AG04449 (cell line): ENCODE results near the gene PROSER3.

ENCODE experiments used
- CTCF ChIA-PET: fragments of 350-600 bp; formaldehyde crosslinking; extraction: SDS; loops from one replicate; lab custom pipeline; 2021; ENCODE audit warnings: antibody characterized with exemption; lab: Yijun Ruan, JAX
- POLR2A ChIA-PET: fragments of 400-600, 350-600 bp; formaldehyde crosslinking; extraction: SDS; loops from one replicate; lab custom pipeline; 2020; ENCODE audit warnings: antibody characterized with exemption, inconsistent platforms; lab: Yijun Ruan, JAX
- DNase-seq: peaks from one replicate; pipeline ENCODE4 v3.0.0-alpha.2; 2010; ENCODE audit warnings: low read depth, low spot score
- H3K4me3 ChIP-seq: 2 replicates; pipeline ENCODE4 v1.5.1; 2011; ENCODE audit warnings: low read depth, mild to moderate bottlenecking, control low read depth, low read length
- TF ChIP-seq, protein P1 (sequence below): IDR thresholded peaks from one replicate; pipeline ENCODE4 v1.5.1; 2011; ENCODE audit warnings: mild to moderate bottlenecking, moderate library complexity, low read length, control low read depth, inconsistent platforms; ENCODE audit not compliant: insufficient read depth; ENCODE audit errors: missing control alignments

PROSER3 gene

GRCh38 chr19:35801828-35802227 lies 43.9 kb downstream of the PROSER3 start:
- CTCF ChIA-PET, result no interaction called here
- TF ChIP-seq, protein P1, sequence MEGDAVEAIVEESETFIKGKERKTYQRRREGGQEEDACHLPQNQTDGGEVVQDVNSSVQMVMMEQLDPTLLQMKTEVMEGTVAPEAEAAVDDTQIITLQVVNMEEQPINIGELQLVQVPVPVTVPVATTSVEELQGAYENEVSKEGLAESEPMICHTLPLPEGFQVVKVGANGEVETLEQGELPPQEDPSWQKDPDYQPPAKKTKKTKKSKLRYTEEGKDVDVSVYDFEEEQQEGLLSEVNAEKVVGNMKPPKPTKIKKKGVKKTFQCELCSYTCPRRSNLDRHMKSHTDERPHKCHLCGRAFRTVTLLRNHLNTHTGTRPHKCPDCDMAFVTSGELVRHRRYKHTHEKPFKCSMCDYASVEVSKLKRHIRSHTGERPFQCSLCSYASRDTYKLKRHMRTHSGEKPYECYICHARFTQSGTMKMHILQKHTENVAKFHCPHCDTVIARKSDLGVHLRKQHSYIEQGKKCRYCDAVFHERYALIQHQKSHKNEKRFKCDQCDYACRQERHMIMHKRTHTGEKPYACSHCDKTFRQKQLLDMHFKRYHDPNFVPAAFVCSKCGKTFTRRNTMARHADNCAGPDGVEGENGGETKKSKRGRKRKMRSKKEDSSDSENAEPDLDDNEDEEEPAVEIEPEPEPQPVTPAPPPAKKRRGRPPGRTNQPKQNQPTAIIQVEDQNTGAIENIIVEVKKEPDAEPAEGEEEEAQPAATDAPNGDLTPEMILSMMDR, result no peak
- no peak overlapping the region for H3K4me3 ChIP-seq
- no peak for DNase-seq
- POLR2A ChIA-PET, result no interaction called here

- H3K4me3 ChIP-seq, result no peak overlapping the region
- no peak for DNase-seq
- TF ChIP-seq, protein P1, result no peak
- CTCF ChIA-PET, result no interaction called here
- POLR2A ChIA-PET, result no interaction called here
Measured at GRCh38 chr19:35805526-35806102, 47.6 kb downstream of the PROSER3 start.

- POLR2A ChIA-PET, result no interaction called here
- no peak overlapping the region for H3K4me3 ChIP-seq
- TF ChIP-seq, protein P1, result no peak
- DNase-seq, result no peak
- CTCF ChIA-PET, result no interaction called here
Measured at GRCh38 chr19:35806597-35806996, 48.6 kb downstream of the PROSER3 start.

DNA sequence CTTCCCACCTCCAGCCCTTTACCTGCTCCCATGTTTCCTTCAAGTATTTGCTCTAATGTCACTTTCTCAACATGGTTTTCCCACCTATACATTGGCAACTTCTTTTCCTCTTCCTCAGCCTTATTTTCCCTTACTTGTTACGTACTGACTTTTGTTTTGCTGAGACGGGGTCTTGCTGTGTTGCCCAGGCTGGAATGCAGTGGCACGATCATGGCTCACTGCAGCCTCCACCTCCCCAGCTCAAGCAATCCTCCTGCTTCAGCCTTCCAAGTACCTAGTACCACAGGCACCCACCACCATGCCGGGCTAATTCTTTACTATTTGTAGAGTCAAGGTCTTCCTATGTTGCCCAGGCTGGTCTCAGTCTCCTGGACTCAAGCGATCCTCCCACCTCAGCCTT lies 49.7 kb downstream of the PROSER3 start:
- no peak for DNase-seq
- no peak overlapping the region for H3K4me3 ChIP-seq
- CTCF ChIA-PET, result interaction anchor here (1.6 kb wide), 1 partner anchor 11 kb away, joined by 4 read pairs; no protein-coding TSS in a partner anchor
- POLR2A ChIA-PET, result no interaction called here
- TF ChIP-seq, protein P1, result no peak

DNA sequence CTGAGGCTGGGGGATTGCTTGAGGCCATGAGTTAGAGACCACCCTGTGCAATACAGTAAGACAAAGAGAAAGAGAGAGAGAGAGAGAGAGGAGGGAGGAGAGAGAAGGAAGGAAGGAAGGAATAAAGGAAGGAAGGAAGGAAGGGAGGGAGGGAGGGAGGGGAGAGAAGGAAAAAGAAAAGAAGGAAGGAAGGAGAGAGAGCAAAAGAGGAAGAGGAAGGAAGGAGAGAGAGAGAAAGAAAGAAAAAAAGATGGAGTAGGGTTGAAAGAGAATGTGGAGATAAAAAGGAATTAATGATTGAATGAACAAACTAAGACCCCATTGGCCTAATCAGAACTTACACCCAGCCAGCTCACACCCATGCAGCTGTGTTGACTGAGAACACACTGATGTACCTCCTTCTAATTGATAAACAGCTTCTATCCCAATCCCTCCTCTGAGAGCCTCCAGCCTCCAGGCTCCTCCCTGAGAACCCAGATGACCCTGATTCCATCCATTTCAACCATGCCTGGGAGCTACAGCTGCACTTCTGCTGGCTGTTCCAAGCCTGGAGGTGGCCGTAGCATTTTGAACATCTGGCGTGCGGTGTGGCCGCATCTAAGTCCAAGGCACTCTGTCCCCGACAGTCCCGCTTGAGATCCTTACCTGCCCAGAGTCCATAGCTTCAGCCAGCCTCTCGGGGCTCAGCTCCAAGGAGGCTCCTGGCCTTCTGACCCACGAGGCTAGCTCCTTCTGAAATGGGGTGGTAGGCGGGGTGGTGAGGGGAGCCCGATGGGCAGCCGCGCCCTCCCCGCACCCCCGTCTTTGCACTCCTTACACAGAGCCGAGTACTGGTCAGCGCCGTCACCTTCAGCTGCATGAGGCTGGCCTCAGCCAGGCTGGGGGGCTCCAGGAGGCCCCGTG lies 53.6 kb downstream of the PROSER3 start:
- POLR2A ChIA-PET, result no interaction called here
- no peak for DNase-seq
- CTCF ChIA-PET, result no interaction called here
- TF ChIP-seq, protein P1, result no peak
- H3K4me3 ChIP-seq, result no peak overlapping the region
